Fibroblast of lung (primary cell): ENCODE results near the gene WFDC2.

Experiments used
- CTCF ChIP-seq, 2 donors: IDR thresholded peaks in 1 of 2; conservative IDR thresholded peaks in 1 of 2; 1 replicate in 1 of 2; 2 replicates in 1 of 2; pipeline ENCODE4 v1.5.1; 2011 to 2012; ENCODE audit warnings: low read length in 2 of 2, control low read depth in 1 of 2, inconsistent platforms in 1 of 2, low read depth in 1 of 2, mild to moderate bottlenecking in 1 of 2
- EZH2 ChIP-seq: IDR thresholded peaks from 2 replicates; pipeline ENCODE4 v1.5.1; 2012; ENCODE audit warnings: low read length, control low read depth, mild to moderate bottlenecking; ENCODE audit errors: missing control alignments

DNA sequence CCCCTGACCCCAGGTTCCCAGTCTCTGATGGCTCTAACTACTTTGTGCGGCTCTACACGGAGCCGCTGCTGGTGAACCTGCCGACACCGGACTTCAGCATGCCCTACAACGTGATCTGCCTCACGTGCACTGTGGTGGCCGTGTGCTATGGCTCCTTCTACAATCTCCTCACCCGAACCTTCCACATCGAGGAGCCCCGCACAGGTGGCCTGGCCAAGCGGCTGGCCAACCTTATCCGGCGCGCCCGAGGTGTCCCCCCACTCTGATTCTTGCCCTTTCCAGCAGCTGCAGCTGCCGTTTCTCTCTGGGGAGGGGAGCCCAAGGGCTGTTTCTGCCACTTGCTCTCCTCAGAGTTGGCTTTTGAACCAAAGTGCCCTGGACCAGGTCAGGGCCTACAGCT lies 44.0 kb upstream of the WFDC2 start:
- TF ChIP-seq CTCF (conservative IDR thresholded peaks at IDR 0.05 in 1 of 2, IDR thresholded peaks at IDR 0.05 in 1 of 2; ENCODE audit: low read depth in 1 of 2, low read length in 2 of 2), result no peak
- no peak for TF ChIP-seq EZH2
